ENCODE data around the gene COL5A1.
"Not testable (repeated sequence)": the region's sequence is repeated elsewhere in the genome, so short reads cannot be mapped to it uniquely, and the experiment has no call there.

The COL5A1 gene

GRCh38 chr9:134641990-134642384, 384 bp downstream of the COL5A1 start:
- DNase-seq, result no peak

- DNase-seq, result no peak
Observed at GRCh38 chr9:134642385-134643181, 980 bp downstream of the COL5A1 start.

- DNase-seq, result no peak
Observed at GRCh38 chr9:134643222-134643671, 1.6 kb downstream of the COL5A1 start.

GRCh38 chr9:134644401-134644724, 2.8 kb downstream of the COL5A1 start:
- DNase-seq, result not testable (repeated sequence)

GRCh38 chr9:134644725-134645606, 3.4 kb downstream of the COL5A1 start:
- DNase-seq, result no peak

GRCh38 chr9:134645607-134646365, 4.2 kb downstream of the COL5A1 start:
- no peak for DNase-seq

- no peak for DNase-seq
Observed at GRCh38 chr9:134647359-134648080, 5.9 kb downstream of the COL5A1 start.

GRCh38 chr9:134648701-134649530, 7.3 kb downstream of the COL5A1 start:
- DNase-seq, result no peak

- no peak for DNase-seq
Observed at GRCh38 chr9:134650431-134651190, 9.0 kb downstream of the COL5A1 start.

GRCh38 chr9:134651226-134651905, 9.8 kb downstream of the COL5A1 start:
- DNase-seq, result no peak

- no peak for DNase-seq
Observed at GRCh38 chr9:134652291-134653225, 11.0 kb downstream of the COL5A1 start.

GRCh38 chr9:134653259-134654009, 11.8 kb downstream of the COL5A1 start:
- DNase-seq, result no peak

- no peak for DNase-seq
Observed at GRCh38 chr9:134655101-134655500, 13.5 kb downstream of the COL5A1 start.

- no peak for DNase-seq
Observed at GRCh38 chr9:134655586-134656333, 14.2 kb downstream of the COL5A1 start.

- DNase-seq, result no peak
Observed at GRCh38 chr9:134656334-134657006, 14.9 kb downstream of the COL5A1 start.

GRCh38 chr9:134657666-134658377, 16.2 kb downstream of the COL5A1 start:
- DNase-seq, result no peak

Measured in activated gamma-delta T cell (primary cell).